ENCODE results near the gene SOST. TPM values are rescaled to one million over a fixed set of nuclear protein-coding genes. Genes with fewer than 3 reads are reported as not detected.
A peak's percentile ranks its signal among the peaks of the same experiment; 100 is the strongest.
"Not testable (repeated sequence)": the region's sequence is repeated elsewhere in the genome, so short reads cannot be mapped to it uniquely, and the experiment has no call there.

The SOST gene
- not detected in 2 replicates for total RNA-seq (2014; rRNA removed; shearing (Covaris generic))
- polyA plus RNA-seq (2015; cell fraction: cytosol; rRNA removed): not detected in 2 replicates
- polyA plus RNA-seq (2015; cell fraction: nucleus; rRNA removed): 0.10 TPM in 1 of 2 replicates, not detected in the other

DNA sequence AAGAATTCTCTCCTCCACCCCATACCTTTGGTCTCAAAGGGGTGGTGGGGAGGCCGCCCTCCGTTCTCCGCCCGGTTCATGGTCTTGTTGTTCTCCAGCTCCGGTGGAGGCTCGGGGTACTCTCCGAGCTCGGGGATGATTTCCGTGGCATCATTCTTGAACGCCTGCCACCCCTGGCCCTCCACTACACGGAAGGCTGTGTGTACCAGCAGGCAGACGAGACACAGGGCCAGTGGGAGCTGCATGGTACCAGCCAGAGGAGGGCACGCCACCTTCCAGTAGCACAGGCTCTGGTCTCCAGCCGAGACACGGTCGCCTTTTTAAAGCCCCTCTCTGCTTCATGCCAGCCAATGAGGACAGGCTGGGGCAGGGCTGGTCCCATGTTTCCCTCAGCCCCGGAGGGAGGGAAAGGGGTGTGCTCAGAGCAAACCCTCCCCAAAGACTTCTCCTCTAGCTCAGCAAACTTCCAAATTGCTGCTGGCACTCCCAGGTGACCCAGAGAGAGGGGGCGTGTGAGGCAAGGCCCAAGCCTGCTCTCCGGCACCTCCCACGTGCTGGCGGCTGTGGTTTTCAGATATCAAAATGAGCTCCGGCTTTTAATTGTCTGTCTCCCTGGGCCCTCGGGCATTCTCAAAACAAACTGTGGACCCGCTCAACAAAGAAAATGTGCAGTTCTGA, at the start of gene SOST:
Gene SOST, minus strand, starts transcription at position 295 of the 678 bp plus-strand sequence. Its CDS starts 50 bp downstream, at position 245.
- no peak for DNase-seq (ENCODE audit: low read depth, low spot score)
- in situ Hi-C loops (cut with HindIII; ENCODE audit: low pct_unique_long_range_greater_than_20kb, low sequenced_read_pairs): loop anchor here (10.0 kb wide), 1 partner anchor 54 kb away; no protein-coding TSS in a partner anchor

DNA sequence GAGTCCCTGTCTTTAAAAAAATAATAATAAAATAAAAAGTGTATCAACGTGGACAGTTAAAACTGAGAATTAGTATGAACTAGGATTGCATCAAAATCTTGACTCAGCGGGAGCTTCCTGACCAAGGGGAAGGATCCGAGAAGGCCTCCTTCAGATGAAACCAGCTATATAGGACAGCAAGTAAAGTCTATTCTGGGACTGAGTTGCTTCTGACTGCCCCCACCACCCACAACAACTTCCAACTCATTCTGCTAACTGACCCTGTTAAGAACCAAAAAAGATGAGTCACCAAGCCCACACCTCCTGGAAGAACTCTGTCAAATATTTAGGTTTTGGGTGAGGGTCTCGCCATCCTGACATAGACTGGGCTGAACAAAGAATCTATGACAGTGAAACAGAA, 49.5 kb upstream of the SOST start:
- DNase-seq (ENCODE audit: low read depth, low spot score): no peak
- in situ Hi-C loops (cut with HindIII; ENCODE audit: low pct_unique_long_range_greater_than_20kb, low sequenced_read_pairs): no loop called here

DNA sequence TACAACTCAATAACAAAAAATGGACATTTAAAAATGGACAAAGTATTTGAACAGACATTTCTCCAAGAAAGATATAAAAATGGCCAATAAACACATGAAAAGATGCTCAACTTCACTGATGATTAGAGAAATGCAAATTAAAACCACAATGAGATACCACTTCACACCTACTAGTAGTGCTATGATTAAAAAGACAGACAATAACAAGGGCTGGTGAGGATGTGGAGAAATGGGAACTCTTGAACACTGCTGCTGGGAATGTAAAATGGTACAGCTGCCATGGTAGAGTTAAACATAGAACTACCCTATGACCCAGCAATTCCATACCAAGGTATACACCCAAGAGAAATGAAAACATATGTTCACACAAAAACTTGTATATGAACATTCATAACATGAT, 46.5 kb upstream of the SOST start:
- DNase-seq (ENCODE audit: low read depth, low spot score): no peak
- in situ Hi-C loops (cut with HindIII; ENCODE audit: low pct_unique_long_range_greater_than_20kb, low sequenced_read_pairs): no loop called here

DNA sequence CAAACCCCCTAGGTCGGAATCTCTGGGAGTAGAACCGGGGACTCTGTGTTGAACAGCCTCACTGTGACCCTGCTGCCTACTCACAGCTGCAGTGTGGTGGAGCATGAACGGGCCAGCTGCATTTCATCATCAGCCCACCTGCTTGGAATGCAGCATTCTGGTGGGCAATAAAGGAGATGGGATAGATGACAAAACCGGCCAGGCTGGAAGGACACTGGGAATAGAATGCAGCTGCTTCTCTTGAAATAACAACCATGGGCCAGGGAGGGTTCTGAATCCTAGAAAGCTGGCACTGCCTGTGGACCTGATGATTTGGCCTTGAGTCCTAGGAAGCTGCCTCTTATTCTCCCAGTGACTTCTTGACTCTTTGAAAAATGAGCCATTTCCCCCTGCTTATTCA, 45.2 kb upstream of the SOST start:
- DNase-seq (ENCODE audit: low read depth, low spot score): no peak
- in situ Hi-C loops (cut with HindIII; ENCODE audit: low pct_unique_long_range_greater_than_20kb, low sequenced_read_pairs): no loop called here

DNA sequence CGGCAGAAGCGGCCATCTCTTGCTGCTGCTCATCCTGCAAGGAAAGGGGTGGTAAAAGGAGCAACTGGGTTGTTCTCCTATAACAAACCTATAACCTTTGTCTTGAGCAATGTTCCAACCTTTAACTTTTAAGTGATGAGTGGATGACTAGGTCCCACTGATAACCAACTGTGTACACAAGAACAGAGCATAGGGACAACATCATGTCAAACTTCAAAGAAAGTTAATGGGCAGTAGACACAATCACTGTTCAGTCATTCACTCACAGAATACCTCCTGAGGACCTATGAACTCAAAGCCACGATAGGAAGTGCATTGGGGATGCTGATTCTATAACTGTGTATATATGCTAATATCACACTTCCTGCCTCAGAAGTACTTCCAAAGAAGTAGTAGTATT, 43.3 kb upstream of the SOST start:
- no peak for DNase-seq (ENCODE audit: low read depth, low spot score)
- in situ Hi-C loops (cut with HindIII; ENCODE audit: low pct_unique_long_range_greater_than_20kb, low sequenced_read_pairs): no loop called here

DNA sequence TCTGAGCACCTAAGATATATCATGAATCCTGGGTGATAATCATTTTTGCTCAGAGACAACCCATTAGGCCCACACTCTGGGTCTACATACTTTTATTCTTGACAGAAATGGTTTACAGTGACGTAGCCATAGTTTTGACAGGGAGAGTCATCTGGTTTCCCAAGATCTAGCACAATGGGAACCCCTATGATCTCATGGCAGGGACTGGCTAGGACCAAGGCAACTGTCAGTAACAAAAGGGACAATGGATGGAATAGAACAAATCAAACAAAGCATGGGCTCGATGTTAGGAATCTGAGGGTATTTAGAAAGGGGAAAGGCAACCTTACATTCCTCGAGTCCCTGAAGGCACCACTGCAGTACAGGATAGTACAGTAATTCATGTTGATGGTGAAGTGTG, 42.1 kb upstream of the SOST start:
- in situ Hi-C loops (cut with HindIII; ENCODE audit: low pct_unique_long_range_greater_than_20kb, low sequenced_read_pairs): no loop called here
- DNase-seq (ENCODE audit: low read depth, low spot score): no peak

DNA sequence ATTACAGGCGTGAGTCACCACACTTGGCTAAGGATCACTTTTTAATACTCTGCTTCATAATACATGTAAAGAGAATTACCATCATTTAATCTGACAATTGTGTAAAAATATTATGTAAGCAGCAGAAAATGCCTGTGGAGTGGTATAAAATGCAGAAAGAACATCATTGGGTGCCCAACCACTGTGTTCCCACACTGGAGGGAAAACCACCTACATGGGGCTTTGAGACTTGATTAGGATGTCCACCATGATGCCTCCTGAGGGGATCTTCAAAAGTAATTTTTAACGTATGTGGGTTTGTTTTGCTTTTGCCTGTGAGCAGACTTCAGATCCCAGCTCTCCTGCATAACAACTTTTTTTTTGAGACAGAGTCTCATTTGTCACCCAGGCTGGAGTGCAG, 40.5 kb upstream of the SOST start:
- in situ Hi-C loops (cut with HindIII; ENCODE audit: low pct_unique_long_range_greater_than_20kb, low sequenced_read_pairs): no loop called here
- no peak for DNase-seq (ENCODE audit: low read depth, low spot score)

DNA sequence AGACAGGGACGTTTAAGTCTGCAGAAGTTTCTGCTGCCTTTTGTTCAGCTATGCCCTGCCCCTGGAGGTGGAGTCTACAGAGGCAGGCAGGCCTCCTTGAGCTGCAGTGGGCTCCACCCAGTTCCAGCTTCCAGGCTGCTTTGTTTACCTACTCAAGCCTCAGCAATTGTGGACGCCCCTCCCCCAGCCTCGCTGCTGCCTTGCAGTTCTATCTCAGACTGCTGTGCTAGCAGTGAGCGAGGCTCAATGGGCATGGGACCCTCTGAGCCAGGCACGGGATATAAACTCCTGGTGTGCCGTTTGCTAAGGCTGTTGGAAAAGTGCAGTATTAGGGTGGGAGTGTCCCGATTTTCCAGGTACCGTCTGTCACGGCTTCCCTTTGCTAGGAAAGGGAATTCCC, 39.4 kb upstream of the SOST start:
- DNase-seq (ENCODE audit: low read depth, low spot score); in situ Hi-C loops (cut with HindIII; ENCODE audit: low pct_unique_long_range_greater_than_20kb, low sequenced_read_pairs): not testable (repeated sequence)

DNA sequence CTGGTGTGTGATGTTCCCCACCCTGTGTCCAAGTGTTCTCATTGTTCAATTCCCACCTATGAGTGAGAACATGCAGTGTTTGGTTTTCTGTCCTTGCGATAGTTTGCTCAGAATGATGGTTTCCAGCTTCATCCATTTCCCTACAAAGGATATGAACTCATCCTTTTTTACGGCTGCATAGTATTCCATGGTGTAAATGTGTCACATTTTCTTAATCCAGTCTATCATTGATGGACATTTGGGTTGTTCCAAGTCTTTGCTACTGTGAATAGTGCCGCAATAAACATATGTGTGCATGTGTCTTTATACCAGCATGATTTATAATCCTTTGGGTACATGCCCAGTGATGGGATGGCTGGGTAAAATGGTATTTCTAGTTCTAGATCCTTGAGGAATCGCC, 34.1 kb upstream of the SOST start:
- in situ Hi-C loops (cut with HindIII; ENCODE audit: low pct_unique_long_range_greater_than_20kb, low sequenced_read_pairs); DNase-seq (ENCODE audit: low read depth, low spot score): not testable (repeated sequence)

DNA sequence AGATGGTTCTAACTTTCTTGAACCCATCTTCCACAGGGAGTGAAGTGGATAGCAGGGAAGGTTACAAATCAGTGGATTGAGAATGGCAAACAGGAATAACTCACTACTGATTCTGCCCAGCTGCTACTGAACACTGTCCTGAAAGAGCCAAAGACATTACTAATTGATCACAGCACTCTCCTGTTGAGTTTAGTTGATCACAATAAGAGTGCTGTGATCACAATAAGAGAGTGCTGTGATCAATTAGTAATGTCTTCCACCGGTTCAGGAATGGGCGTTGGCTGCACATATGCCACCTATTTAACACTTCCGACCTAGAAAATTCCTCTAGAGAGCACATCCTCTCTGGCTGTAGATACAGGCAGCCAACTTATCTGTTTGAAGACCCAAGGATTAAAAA, 33.0 kb upstream of the SOST start:
- in situ Hi-C loops (cut with HindIII; ENCODE audit: low pct_unique_long_range_greater_than_20kb, low sequenced_read_pairs): no loop called here

DNA sequence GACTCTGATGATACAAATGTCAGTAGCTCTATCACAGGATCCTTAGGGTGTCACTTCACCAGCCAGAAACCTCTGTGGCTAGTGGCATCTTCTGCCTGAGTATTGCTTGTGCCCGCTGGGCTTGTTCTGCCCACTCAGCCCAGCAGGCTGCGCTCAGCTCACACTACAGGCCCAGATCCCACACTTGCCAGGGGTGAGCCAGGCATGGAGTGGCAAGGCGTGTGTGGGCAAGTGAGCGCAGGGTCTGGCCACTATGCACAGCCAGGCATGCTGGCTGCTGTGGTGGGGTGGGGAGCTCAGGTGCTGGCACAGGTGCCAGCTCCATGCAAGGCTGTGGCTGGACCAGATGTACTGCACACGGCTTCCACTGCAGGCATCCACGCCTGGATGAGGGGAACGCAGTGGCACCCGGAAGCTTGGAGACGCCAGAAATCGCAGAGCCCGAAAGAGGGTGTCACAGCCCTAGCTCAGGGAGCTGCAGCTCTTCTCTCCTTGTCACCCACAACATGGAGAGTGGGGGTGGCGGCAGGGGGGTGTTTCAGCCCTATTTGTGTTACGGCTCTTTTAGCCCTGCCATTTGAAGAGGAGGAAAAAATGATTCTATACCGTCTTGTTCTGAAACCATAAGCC, 31.8 kb upstream of the SOST start:
- in situ Hi-C loops (cut with HindIII; ENCODE audit: low pct_unique_long_range_greater_than_20kb, low sequenced_read_pairs): no loop called here
- peak; percentile 45 for DNase-seq (ENCODE audit: low read depth, low spot score)

More for the DNA sequence above, 33.0 kb upstream of the SOST start:
- peak; percentile 75 for DNase-seq (ENCODE audit: low read depth, low spot score)

DNA sequence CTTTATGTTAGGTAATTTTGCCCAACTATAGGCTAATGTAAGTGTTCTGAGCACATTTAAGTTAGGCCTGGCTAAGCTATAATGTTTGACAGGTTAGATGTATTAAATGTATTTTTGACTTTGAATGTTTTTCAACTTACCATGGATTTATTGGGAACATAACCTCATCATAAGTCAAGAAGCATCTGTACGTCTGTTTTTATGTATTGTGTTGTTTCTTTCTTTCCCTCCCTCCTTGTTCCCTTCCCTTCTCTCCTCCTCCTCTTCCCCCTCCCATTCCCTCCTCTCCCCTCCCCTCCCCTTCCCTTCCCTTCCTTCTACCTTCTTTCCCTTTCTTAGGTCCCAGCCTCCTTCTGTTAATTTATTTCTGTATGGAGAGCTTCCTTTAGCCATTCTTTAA, 30.9 kb upstream of the SOST start:
- in situ Hi-C loops (cut with HindIII; ENCODE audit: low pct_unique_long_range_greater_than_20kb, low sequenced_read_pairs): no loop called here
- no peak for DNase-seq (ENCODE audit: low read depth, low spot score)

DNA sequence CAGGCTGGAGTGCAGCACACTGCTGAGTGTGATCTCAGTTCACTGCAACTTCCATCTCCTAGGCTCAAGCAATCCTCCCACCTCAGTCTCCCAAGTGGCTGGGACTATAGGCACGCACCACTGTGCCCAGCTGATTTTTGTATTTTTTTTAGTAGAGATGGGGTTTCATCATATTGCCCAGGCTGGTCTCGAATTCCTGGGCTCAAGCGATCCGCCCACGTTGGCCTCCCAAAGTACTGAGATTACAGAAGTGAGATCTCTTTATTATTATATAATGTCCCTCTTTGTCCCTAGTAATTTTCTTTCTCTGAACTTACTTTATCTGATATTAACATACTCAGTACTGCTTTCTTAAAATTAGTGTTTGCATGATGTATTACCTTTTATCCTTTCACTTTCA, 29.9 kb upstream of the SOST start:
- DNase-seq (ENCODE audit: low read depth, low spot score): no peak
- in situ Hi-C loops (cut with HindIII; ENCODE audit: low pct_unique_long_range_greater_than_20kb, low sequenced_read_pairs): no loop called here

DNA sequence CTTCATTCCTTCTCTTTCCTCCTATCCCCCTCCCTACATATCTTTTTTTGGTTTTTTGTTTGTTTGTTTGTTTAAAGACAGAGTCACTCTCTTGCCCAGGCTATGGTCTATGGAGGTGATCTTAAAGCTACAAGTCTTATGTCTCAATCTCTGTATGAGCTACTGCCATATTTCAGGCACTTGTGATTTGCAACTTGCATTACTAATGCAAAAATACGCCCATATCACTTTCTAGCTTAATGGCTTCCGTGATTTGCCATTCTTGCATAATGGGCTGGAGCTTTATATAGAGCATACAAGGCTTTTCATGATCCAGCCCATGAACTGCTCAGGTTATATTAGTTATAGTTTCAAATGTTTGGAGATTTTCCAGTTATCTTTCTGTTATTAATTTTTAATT, 29.1 kb upstream of the SOST start:
- no peak for DNase-seq (ENCODE audit: low read depth, low spot score)
- in situ Hi-C loops (cut with HindIII; ENCODE audit: low pct_unique_long_range_greater_than_20kb, low sequenced_read_pairs): no loop called here

DNA sequence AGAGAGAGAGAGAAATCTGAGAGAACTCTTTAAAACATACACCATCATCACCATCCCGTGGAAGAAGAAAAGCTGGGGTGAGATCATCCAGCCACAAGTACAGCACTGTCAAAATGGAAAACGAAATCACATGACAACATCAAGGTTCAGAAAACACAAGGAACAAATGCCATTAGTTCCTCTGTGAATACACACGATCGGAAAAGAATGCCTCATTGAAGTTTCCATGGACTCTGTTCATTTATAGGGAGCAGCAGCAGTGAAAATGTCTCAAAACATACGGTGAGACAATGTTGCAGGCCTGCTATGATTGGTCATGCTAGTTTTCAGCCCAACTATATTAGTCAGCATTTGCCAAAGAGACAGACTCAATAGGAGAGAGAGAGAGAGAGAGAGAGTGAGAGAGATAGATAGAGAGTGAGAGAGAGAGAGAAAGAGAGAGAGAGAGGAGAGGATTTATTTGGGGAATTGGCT, 26.1 kb upstream of the SOST start:
- in situ Hi-C loops (cut with HindIII; ENCODE audit: low pct_unique_long_range_greater_than_20kb, low sequenced_read_pairs): no loop called here
- DNase-seq (ENCODE audit: low read depth, low spot score): peak; percentile 70

DNA sequence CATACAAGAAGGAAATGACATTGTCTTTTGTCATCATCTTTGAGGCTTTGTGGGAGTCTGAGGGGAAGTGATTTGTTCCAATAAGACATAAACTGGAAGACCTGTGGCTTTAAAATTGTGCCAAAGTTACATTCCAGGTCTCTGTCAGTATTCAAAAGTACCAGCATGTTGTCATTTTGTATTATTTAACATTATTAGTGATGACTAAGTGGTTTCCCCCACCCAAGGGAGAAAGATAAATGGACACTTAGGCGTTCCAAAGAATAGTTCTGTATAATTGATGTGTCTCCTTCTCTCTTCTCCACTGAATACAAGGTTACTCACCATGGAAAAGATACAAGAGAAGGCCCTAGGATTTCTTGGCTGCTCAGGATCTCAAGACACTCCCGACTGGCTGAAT, 25.5 kb upstream of the SOST start:
- DNase-seq (ENCODE audit: low read depth, low spot score): no peak
- in situ Hi-C loops (cut with HindIII; ENCODE audit: low pct_unique_long_range_greater_than_20kb, low sequenced_read_pairs): no loop called here

DNA sequence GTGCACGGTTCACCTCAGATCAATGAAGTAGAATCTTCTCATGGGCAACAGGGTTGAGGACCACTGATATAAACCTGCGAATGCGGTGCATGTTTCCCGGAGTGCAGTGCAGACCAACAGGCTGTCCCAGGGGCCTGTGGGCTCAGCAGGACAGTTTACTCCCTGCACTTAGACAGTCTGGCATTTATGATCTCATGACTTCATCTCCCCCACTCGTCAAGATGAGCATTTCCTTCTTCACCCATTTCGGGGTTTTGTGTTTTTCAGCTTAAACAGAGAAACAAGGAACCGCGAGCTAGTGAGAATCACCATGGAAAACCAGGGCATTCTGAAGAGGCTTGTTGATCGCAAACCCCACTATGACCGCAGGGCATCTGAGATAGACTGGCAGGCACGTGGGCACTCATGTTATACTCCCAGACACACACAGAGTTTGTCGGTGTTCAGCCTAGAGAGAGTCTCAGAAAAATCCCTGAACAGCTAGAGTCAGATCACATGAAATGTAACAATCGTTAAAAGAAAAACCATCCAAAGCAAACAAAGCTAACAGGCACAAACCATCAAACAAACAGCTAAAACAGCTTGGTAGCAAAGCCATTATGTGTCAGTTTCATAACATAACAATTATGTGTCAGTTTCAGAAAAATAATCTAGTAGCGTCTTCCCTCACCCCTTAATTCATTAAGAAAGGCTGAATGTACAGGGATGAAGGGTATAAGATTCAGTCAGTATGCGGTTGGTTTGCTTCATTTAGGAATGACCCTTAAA, 24.5 kb upstream of the SOST start:
- in situ Hi-C loops (cut with HindIII; ENCODE audit: low pct_unique_long_range_greater_than_20kb, low sequenced_read_pairs): no loop called here
- DNase-seq (ENCODE audit: low read depth, low spot score): peak; percentile 90

DNA sequence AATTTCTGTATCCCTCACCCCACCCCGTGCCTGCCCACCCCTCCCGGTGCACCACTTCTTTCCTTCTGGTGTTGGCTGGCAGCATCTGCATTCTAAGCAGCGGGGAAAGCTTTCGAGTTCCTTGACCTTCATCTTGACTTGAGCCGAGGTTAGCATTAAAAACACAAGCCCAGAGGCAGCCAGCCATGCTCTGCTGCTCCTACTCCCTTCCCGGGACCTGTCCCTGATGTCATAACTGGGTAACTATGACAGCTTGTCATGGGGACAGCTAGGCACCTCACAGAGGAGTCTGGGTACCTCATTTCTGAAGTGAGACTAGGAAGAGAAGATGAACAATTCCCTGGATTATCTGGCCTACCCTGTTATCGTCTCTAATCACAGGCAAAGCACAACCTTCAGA, 21.5 kb upstream of the SOST start, which contains the start of gene CFAP97D1:
Gene CFAP97D1, plus strand, starts transcription at position 301 of the 400 bp plus-strand sequence. Its CDS starts 28 bp downstream, at position 329.
- in situ Hi-C loops (cut with HindIII; ENCODE audit: low pct_unique_long_range_greater_than_20kb, low sequenced_read_pairs): no loop called here
- no peak for DNase-seq (ENCODE audit: low read depth, low spot score)

All from SK-MEL-5 (cell line).